NT2/D1 (cell line): ENCODE data around the gene LAMB2.

Experiments
- DNase-seq: peaks from one replicate; pipeline ENCODE4 v3.0.0-alpha.2; 2011; ENCODE audit warnings: low read depth, low spot score
- H3K27me3 ChIP-seq: 2 replicates; pipeline ENCODE4 v1.6.0; 2011; ENCODE audit warnings: mild to moderate bottlenecking; ENCODE audit not compliant: insufficient read length, insufficient read depth
- H3K36me3 ChIP-seq: 2 replicates; pipeline ENCODE4 v1.6.1; 2011; ENCODE audit warnings: mild to moderate bottlenecking, low read length, mixed read lengths; ENCODE audit not compliant: insufficient read depth, insufficient read length
- H3K4me1 ChIP-seq: 2 replicates; pipeline ENCODE4 v1.5.1; 2011; ENCODE audit not compliant: insufficient read depth, insufficient read length
- H3K4me3 ChIP-seq: 2 replicates; pipeline ENCODE4 v1.5.1; 2011; ENCODE audit warnings: low read depth; ENCODE audit not compliant: insufficient read length
- H3K9ac ChIP-seq: 2 replicates; pipeline ENCODE4 v1.6.0; 2011; ENCODE audit warnings: low read depth; ENCODE audit not compliant: insufficient read length
- H3K9me3 ChIP-seq: 2 replicates; pipeline ENCODE4 v1.5.1; 2011; ENCODE audit warnings: mild to moderate bottlenecking, low read length; ENCODE audit not compliant: insufficient read depth
- SUZ12 ChIP-seq: IDR thresholded peaks from 2 replicates; pipeline ENCODE4 v1.6.1; 2011; ENCODE audit not compliant: insufficient read length, insufficient read depth; ENCODE audit errors: extremely low read depth
- YY1 ChIP-seq: IDR thresholded peaks from 2 replicates; pipeline ENCODE4 v1.6.1; 2011; ENCODE audit not compliant: insufficient read length, insufficient read depth
- ZNF274 ChIP-seq: IDR thresholded peaks from 2 replicates; pipeline ENCODE4 v1.6.1; 2011; ENCODE audit warnings: mild to moderate bottlenecking, low read depth, low read length

Gene LAMB2

GRCh38 chr3:49104052-49104426 is 28.8 kb downstream of the LAMB2 start:
- Histone ChIP-seq H3K4me1 (peaks cover 2% of the 10 kb centered on the region), H3K4me3 (peak overlapping the region; percentile 97), H3K9me3 (no peaks in the 10 kb centered on the region), H3K9ac (peak overlapping the region; percentile 97), H3K27me3 (no peaks in the 10 kb centered on the region), H3K36me3 (peaks cover 80% of the 10 kb centered on the region)
- no peak for DNase-seq
- TF ChIP-seq SUZ12 (no peak), ZNF274 (no peak), YY1 (no peak)

- Histone ChIP-seq H3K27me3 (no peaks in the 10 kb centered on the region), H3K9ac (no peak overlapping the region), H3K9me3 (no peaks in the 10 kb centered on the region), H3K4me1 (peaks cover 3% of the 10 kb centered on the region), H3K36me3 (peaks cover 77% of the 10 kb centered on the region), H3K4me3 (no peak overlapping the region)
- no peak for DNase-seq
- TF ChIP-seq ZNF274: no peak
- TF ChIP-seq SUZ12: no peak
- TF ChIP-seq YY1: no peak
These were observed 32.7 kb downstream of the LAMB2 start for GRCh38 chr3:49100046-49100615.

GRCh38 chr3:49098910-49099630 is 33.8 kb downstream of the LAMB2 start:
- H3K4me3 ChIP-seq: no peak overlapping the region
- H3K9ac ChIP-seq: no peak overlapping the region
- H3K36me3 ChIP-seq: peaks cover 77% of the 10 kb centered on the region
- TF ChIP-seq YY1 (no peak), SUZ12 (no peak), ZNF274 (no peak)
- no peak for DNase-seq
- no peaks in the 10 kb centered on the region for H3K27me3 ChIP-seq
- peaks cover 3% of the 10 kb centered on the region for H3K4me1 ChIP-seq
- no peaks in the 10 kb centered on the region for H3K9me3 ChIP-seq

- Histone ChIP-seq H3K36me3 (peaks cover 73% of the 10 kb centered on the region), H3K9me3 (no peaks in the 10 kb centered on the region), H3K4me1 (peaks cover 3% of the 10 kb centered on the region), H3K9ac (no peak overlapping the region), H3K4me3 (no peak overlapping the region), H3K27me3 (no peaks in the 10 kb centered on the region)
- no peak for TF ChIP-seq SUZ12
- DNase-seq: no peak
These were observed 34.4 kb downstream of the LAMB2 start for GRCh38 chr3:49098429-49098828.

GRCh38 chr3:49093853-49094767 is 38.7 kb downstream of the LAMB2 start, which contains the start of gene QRICH1:
Gene QRICH1, minus strand, starts transcription at chr3:49094071. Its CDS starts 17,054 bp downstream, at chr3:49077017.
- Histone ChIP-seq H3K27me3 (no peaks in the 10 kb centered on the region), H3K4me1 (peaks cover 3% of the 10 kb centered on the region), H3K36me3 (peaks cover 53% of the 10 kb centered on the region), H3K4me3 (peak within 1 kb of the TSS; percentile 89), H3K9me3 (no peaks in the 10 kb centered on the region), H3K9ac (peak within 1 kb of the TSS; percentile 98)
- DNase-seq: peak; percentile 96
- TF ChIP-seq SUZ12 (no peak), ZNF274 (no peak), YY1 (peak; percentile 84)

GRCh38 chr3:49092938-49093852 is 39.7 kb downstream of the LAMB2 start:
- DNase-seq: peak; percentile 55
- H3K9ac ChIP-seq: peak overlapping the region; percentile 98
- H3K27me3 ChIP-seq: no peaks in the 10 kb centered on the region
- peaks cover 52% of the 10 kb centered on the region for H3K36me3 ChIP-seq
- peaks cover 2% of the 10 kb centered on the region for H3K4me1 ChIP-seq
- H3K4me3 ChIP-seq: peak overlapping the region; percentile 89
- no peaks in the 10 kb centered on the region for H3K9me3 ChIP-seq
- TF ChIP-seq ZNF274 (no peak), SUZ12 (no peak), YY1 (no peak)
